ENCODE measurements around the gene SPRR5. TPM values are rescaled to one million over a fixed set of nuclear protein-coding genes. Genes with fewer than 3 reads are reported as not detected.

The SPRR5 gene
- total and polyA plus RNA-seq, 2 donors (not counting 1 experiment from before 2014, with no cell fraction given), result not detected

DNA sequence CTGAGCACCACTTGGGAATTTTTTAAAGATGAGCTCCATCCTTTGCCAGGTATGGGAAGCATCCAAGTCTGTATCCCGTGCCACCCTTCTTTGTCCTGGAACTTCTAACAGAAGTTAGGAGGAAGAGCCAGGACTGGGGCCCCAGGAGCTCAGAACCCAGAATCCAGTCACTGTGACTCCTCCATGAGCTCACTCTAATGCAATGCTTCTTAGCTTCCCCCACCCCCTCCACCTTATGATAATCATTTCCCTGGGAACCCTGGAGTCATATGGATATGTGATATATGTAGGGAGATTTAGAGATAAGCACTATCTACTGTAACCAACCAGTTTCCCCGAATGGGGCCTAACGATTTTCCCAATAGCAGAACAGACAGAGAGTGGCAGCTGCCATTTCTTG is 758 bp upstream of the SPRR5 start:
- H3K9ac ChIP-seq (ENCODE audit: insufficient read depth, low read length), result no peak overlapping the region
- H2AFZ ChIP-seq (ENCODE audit: low read length), result no peak overlapping the region
- H4K20me1 ChIP-seq (ENCODE audit: control insufficient read depth, extremely low read depth, insufficient read depth, low read length), result no peaks in the 10 kb centered on the region
- H3K9me3 ChIP-seq (ENCODE audit: control insufficient read depth, insufficient read depth, low read depth, low read length), result no peaks in the 10 kb centered on the region
- TF ChIP-seq, protein P1, sequence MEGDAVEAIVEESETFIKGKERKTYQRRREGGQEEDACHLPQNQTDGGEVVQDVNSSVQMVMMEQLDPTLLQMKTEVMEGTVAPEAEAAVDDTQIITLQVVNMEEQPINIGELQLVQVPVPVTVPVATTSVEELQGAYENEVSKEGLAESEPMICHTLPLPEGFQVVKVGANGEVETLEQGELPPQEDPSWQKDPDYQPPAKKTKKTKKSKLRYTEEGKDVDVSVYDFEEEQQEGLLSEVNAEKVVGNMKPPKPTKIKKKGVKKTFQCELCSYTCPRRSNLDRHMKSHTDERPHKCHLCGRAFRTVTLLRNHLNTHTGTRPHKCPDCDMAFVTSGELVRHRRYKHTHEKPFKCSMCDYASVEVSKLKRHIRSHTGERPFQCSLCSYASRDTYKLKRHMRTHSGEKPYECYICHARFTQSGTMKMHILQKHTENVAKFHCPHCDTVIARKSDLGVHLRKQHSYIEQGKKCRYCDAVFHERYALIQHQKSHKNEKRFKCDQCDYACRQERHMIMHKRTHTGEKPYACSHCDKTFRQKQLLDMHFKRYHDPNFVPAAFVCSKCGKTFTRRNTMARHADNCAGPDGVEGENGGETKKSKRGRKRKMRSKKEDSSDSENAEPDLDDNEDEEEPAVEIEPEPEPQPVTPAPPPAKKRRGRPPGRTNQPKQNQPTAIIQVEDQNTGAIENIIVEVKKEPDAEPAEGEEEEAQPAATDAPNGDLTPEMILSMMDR (conservative IDR thresholded peaks at IDR 0.05 in 1 of 2, IDR thresholded peaks at IDR 0.05 in 1 of 2; ENCODE audit: low read depth in 1 of 2, low read length in 2 of 2), result no peak
- no peak for TF ChIP-seq EZH2 (IDR thresholded peaks at IDR 0.05; ENCODE audit: low read length, missing control alignments)
- H3K27ac ChIP-seq (ENCODE audit: insufficient read depth, low read length), result no peak overlapping the region
- no peaks in the 10 kb centered on the region for H3K36me3 ChIP-seq (ENCODE audit: control insufficient read depth, insufficient read depth, low read length)
- no peak for DNase-seq (ENCODE audit: low read depth in 2 of 2)
- H3K4me3 ChIP-seq (replicated peaks in 1 of 4; ENCODE audit: control extremely low read depth in 1 of 4, insufficient read depth in 1 of 4, low read depth in 3 of 4, low read length in 4 of 4), result no peak overlapping the region
- no peaks in the 10 kb centered on the region for H3K4me1 ChIP-seq (ENCODE audit: control insufficient read depth, extremely low read depth, insufficient read depth, low read length)
- no peak overlapping the region for H3K4me2 ChIP-seq (ENCODE audit: extremely low read depth, insufficient read depth, low read length)
- no peaks in the 10 kb centered on the region for H3K79me2 ChIP-seq (ENCODE audit: control insufficient read depth, insufficient read depth, low read length)
- no peaks in the 10 kb centered on the region for H3K27me3 ChIP-seq (ENCODE audit: control insufficient read depth, insufficient read depth, low read length)

DNA sequence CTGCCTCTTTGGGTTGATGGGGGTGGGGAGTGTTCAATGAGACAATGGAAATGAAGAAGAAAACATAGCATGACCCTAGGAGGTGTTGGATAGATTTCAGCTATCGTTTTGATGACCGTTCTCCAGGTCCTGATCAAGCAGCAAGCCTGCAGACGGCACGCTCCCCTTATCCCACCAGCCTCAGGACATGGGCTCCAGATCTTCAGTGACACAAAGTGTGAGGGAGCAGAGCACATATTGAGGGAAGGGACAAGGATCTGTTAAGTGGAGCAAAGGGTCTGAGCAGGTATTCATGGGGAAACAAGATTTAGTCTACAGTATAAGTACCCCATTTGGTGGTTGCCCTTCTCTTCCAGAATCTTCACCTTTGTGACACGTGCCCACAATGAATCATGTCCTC is 4.7 kb downstream of the SPRR5 start:
- DNase-seq (ENCODE audit: low read depth in 2 of 2), result no peak
- no peaks in the 10 kb centered on the region for H3K9me3 ChIP-seq (ENCODE audit: control insufficient read depth, insufficient read depth, low read depth, low read length)
- H3K79me2 ChIP-seq (ENCODE audit: control insufficient read depth, insufficient read depth, low read length), result no peaks in the 10 kb centered on the region
- no peaks in the 10 kb centered on the region for H3K27me3 ChIP-seq (ENCODE audit: control insufficient read depth, insufficient read depth, low read length)
- H2AFZ ChIP-seq (ENCODE audit: low read length), result no peak overlapping the region
- no peak overlapping the region for H3K27ac ChIP-seq (ENCODE audit: insufficient read depth, low read length)
- H3K4me2 ChIP-seq (ENCODE audit: extremely low read depth, insufficient read depth, low read length), result no peak overlapping the region
- H3K9ac ChIP-seq (ENCODE audit: insufficient read depth, low read length), result no peak overlapping the region
- no peaks in the 10 kb centered on the region for H3K4me1 ChIP-seq (ENCODE audit: control insufficient read depth, extremely low read depth, insufficient read depth, low read length)
- TF ChIP-seq, protein P1 (conservative IDR thresholded peaks at IDR 0.05 in 1 of 2, IDR thresholded peaks at IDR 0.05 in 1 of 2; ENCODE audit: low read depth in 1 of 2, low read length in 2 of 2), result no peak
- no peak for TF ChIP-seq EZH2 (IDR thresholded peaks at IDR 0.05; ENCODE audit: low read length, missing control alignments)
- no peaks in the 10 kb centered on the region for H4K20me1 ChIP-seq (ENCODE audit: control insufficient read depth, extremely low read depth, insufficient read depth, low read length)
- no peaks in the 10 kb centered on the region for H3K36me3 ChIP-seq (ENCODE audit: control insufficient read depth, insufficient read depth, low read length)
- no peak overlapping the region for H3K4me3 ChIP-seq (replicated peaks in 1 of 4; ENCODE audit: control extremely low read depth in 1 of 4, insufficient read depth in 1 of 4, low read depth in 3 of 4, low read length in 4 of 4)

DNA sequence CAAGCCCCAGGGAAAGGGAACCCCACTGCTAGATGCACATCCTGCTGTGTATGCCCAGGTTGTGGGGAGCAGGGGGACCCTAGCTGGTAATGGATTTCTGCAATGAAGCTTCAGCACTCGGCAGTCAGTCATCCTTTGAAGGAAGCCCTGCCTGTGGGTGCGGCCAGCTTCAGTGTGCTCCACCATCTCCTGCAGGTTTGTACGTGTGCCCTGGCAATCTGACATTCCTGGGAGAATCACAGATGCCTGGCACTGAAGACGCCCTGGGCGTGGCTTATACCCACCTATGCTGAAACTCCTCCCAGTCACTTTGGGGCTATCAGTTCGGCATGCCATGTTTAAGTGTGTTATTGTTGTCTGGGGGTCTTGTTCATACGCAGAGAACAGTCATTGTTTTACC is 6.8 kb downstream of the SPRR5 start:
- Histone ChIP-seq H3K4me1 (ENCODE audit: control insufficient read depth, extremely low read depth, insufficient read depth, low read length) (no peaks in the 10 kb centered on the region), H3K4me2 (ENCODE audit: extremely low read depth, insufficient read depth, low read length) (no peak overlapping the region), H3K36me3 (ENCODE audit: control insufficient read depth, insufficient read depth, low read length) (no peaks in the 10 kb centered on the region), H3K27me3 (ENCODE audit: control insufficient read depth, insufficient read depth, low read length) (no peaks in the 10 kb centered on the region), H3K9ac (ENCODE audit: insufficient read depth, low read length) (no peak overlapping the region), H4K20me1 (ENCODE audit: control insufficient read depth, extremely low read depth, insufficient read depth, low read length) (no peaks in the 10 kb centered on the region), H3K4me3 (replicated peaks in 1 of 4; ENCODE audit: control extremely low read depth in 1 of 4, insufficient read depth in 1 of 4, low read depth in 3 of 4, low read length in 4 of 4) (no peak overlapping the region), H3K9me3 (ENCODE audit: control insufficient read depth, insufficient read depth, low read depth, low read length) (no peaks in the 10 kb centered on the region), H3K27ac (ENCODE audit: insufficient read depth, low read length) (no peak overlapping the region), H2AFZ (ENCODE audit: low read length) (no peak overlapping the region), H3K79me2 (ENCODE audit: control insufficient read depth, insufficient read depth, low read length) (no peaks in the 10 kb centered on the region)
- TF ChIP-seq, protein P1 (conservative IDR thresholded peaks at IDR 0.05 in 1 of 2, IDR thresholded peaks at IDR 0.05 in 1 of 2; ENCODE audit: low read depth in 1 of 2, low read length in 2 of 2), result no peak
- no peak for TF ChIP-seq EZH2 (IDR thresholded peaks at IDR 0.05; ENCODE audit: low read length, missing control alignments)
- DNase-seq (ENCODE audit: low read depth in 2 of 2), result no peak

All from fibroblast of lung (primary cell).